ENCODE data around the gene DNM3.

Gene DNM3

DNA sequence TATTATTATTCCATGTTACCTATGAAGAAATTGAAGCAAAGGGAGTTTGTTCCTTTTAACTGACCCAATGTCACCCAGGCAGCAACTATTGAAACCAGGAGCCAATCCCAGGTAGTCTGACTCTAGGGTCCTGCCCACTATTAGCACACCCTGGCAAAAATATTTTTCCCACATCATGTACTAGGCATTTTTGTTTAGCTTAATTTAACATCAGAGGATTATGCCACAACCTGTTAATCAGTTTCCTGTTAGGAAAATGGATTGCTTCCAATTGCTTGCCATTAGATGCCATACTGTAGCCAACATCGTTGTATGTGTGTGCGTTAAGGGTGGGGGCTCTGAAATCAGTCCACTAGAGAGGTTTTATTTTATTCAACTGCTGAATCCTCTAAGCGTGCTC, 281.1 kb downstream of the DNM3 start (continued):
- no peak for TF ChIP-seq KLF1 (tag by site-specific recombination; IDR thresholded peaks at IDR 0.05)
- no peak for TF ChIP-seq KLF9 (tag by site-specific recombination; IDR thresholded peaks at IDR 0.05; ENCODE audit: low read depth)
- TF ChIP-seq ZNF585B (tag by site-specific recombination; IDR thresholded peaks at IDR 0.05), result no peak
- no peak for TF ChIP-seq MZF1 (tag by site-specific recombination; IDR thresholded peaks at IDR 0.05; ENCODE audit: borderline replicate concordance)

DNA sequence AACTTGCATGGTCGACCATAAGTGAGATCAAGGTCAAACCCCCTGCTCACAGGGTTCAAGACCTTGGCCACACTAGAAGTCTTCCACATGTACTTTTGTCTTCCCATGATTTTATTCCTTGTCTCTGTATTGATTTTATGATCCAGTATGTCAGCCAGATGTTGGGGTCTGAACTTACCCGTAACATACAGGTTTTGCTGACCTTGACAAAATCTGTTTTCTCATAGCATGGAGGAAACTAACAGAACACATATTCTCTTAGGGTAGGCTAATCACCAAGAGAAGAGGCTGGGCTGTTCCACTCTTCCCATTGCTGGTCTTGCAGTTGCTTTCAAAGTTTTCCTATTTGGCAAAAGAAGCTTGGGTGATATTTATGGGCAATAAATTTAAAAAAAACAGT, 284.0 kb downstream of the DNM3 start:
- H3K4me1 ChIP-seq (ENCODE audit: control insufficient read depth, insufficient read depth, low read length), result no peaks in the 10 kb centered on the region
- H3K36me3 ChIP-seq (ENCODE audit: control insufficient read depth in 2 of 2, insufficient read depth in 1 of 2, low read length in 2 of 2), result no peaks in the 10 kb centered on the region
- H3K9me3 ChIP-seq (ENCODE audit: control insufficient read depth, insufficient read depth, low read depth, low read length), result no peaks in the 10 kb centered on the region
- H3K4me3 ChIP-seq (ENCODE audit: low read depth, low read length), result no peak overlapping the region
- no peak overlapping the region for H3K27ac ChIP-seq (ENCODE audit: extremely low read depth, low read depth, low read length)
- CTCF ChIA-PET, result interaction anchor here (0.8 kb wide), 1 partner anchor 181 kb away, joined by 3 read pairs; no protein-coding TSS in a partner anchor
- POLR2A ChIA-PET, result no interaction called here
- TF ChIP-seq ZNF521 (tag by site-specific recombination; IDR thresholded peaks at IDR 0.05), result no peak
- no peak for TF ChIP-seq ZNF114 (tag by site-specific recombination; IDR thresholded peaks at IDR 0.05)
- TF ChIP-seq ZNF677 (tag by site-specific recombination; IDR thresholded peaks at IDR 0.05), result no peak
- TF ChIP-seq ZNF610 (tag by site-specific recombination; IDR thresholded peaks at IDR 0.05; ENCODE audit: borderline replicate concordance), result no peak
- TF ChIP-seq ZNF548 (tag by site-specific recombination; IDR thresholded peaks at IDR 0.05), result no peak
- TF ChIP-seq ZNF596 (tag by site-specific recombination; IDR thresholded peaks at IDR 0.05), result no peak
- TF ChIP-seq, protein P1, sequence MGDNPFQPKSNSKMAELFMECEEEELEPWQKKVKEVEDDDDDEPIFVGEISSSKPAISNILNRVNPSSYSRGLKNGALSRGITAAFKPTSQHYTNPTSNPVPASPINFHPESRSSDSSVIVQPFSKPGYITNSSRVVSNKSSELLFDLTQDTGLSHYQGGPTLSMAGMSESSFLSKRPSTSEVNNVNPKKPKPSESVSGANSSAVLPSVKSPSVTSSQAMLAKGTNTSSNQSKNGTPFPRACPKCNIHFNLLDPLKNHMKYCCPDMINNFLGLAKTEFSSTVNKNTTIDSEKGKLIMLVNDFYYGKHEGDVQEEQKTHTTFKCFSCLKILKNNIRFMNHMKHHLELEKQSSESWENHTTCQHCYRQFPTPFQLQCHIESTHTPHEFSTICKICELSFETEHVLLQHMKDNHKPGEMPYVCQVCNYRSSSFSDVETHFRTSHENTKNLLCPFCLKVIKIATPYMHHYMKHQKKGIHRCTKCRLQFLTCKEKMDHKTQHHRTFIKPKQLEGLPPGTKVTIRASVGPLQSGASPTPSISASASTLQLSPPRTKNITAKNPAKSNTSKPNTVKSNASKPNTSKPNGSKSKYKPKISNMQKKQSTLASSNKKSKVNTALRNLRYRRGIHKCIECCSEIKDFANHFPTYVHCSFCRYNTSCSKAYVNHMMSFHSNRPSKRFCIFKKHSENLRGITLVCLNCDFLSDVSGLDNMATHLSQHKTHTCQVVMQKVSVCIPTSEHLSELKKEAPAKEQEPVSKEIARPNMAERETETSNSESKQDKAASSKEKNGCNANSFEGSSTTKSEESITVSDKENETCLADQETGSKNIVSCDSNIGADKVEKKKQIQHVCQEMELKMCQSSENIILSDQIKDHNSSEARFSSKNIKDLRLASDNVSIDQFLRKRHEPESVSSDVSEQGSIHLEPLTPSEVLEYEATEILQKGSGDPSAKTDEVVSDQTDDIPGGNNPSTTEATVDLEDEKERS (tag by site-specific recombination; IDR thresholded peaks at IDR 0.05), result no peak
- TF ChIP-seq SALL2 (tag by site-specific recombination; IDR thresholded peaks at IDR 0.05; ENCODE audit: borderline replicate concordance), result no peak
- no peak for TF ChIP-seq ZBTB8A (tag by site-specific recombination; IDR thresholded peaks at IDR 0.05)
- no peak for TF ChIP-seq ZNF624 (tag by site-specific recombination; IDR thresholded peaks at IDR 0.05)
- no peak for TF ChIP-seq ZNF529 (tag by site-specific recombination; IDR thresholded peaks at IDR 0.05; ENCODE audit: insufficient replicate concordance)
- no peak for TF ChIP-seq ZNF510 (tag by site-specific recombination; IDR thresholded peaks at IDR 0.05; ENCODE audit: insufficient replicate concordance)
- TF ChIP-seq, protein P2, sequence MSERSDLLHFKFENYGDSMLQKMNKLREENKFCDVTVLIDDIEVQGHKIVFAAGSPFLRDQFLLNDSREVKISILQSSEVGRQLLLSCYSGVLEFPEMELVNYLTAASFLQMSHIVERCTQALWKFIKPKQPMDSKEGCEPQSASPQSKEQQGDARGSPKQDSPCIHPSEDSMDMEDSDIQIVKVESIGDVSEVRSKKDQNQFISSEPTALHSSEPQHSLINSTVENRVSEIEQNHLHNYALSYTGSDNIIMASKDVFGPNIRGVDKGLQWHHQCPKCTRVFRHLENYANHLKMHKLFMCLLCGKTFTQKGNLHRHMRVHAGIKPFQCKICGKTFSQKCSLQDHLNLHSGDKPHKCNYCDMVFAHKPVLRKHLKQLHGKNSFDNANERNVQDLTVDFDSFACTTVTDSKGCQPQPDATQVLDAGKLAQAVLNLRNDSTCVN (tag by site-specific recombination; optimal IDR thresholded peaks at IDR 0.05), result no peak
- TF ChIP-seq ZNF214 (tag by site-specific recombination; IDR thresholded peaks at IDR 0.05; ENCODE audit: borderline replicate concordance), result no peak
- TF ChIP-seq ZIC2 (tag by site-specific recombination; IDR thresholded peaks at IDR 0.05), result no peak
- TF ChIP-seq FEZF1 (tag by site-specific recombination; IDR thresholded peaks at IDR 0.05), result no peak
- TF ChIP-seq PRDM1 (tag by site-specific recombination; IDR thresholded peaks at IDR 0.05), result no peak
- TF ChIP-seq ZNF629 (tag by site-specific recombination; IDR thresholded peaks at IDR 0.05), result no peak
